PC-9 (cell line): ENCODE results near the gene LRRC1. TPM values are rescaled to one million over a fixed set of nuclear protein-coding genes. Genes with fewer than 3 reads are reported as not detected.

Experiments used
- BruUV-seq: library from RNA; stranded (reverse); fragments of 400-500 nt; replicated peaks from 2 replicates; lab custom pipeline; 2021; lab: Mats Ljungman, UMichigan
- CTCF ChIA-PET: fragments of 300-600 bp; sonication (Branson Sonifier 250); formaldehyde crosslinking; loops from one replicate; lab custom pipeline; 2022; ENCODE audit warnings: antibody characterized with exemption; lab: Charles Lee
- POLR2A ChIA-PET: fragments of 300-600 bp; sonication (Branson Sonifier 250); formaldehyde crosslinking; loops from one replicate; lab custom pipeline; 2022; ENCODE audit warnings: antibody characterized with exemption; ENCODE audit not compliant: unreplicated experiment; lab: Charles Lee
- DNase-seq, 2 experiments: peaks; one replicate each; pipeline versions ENCODE4 v3.0.0 to v3.0.0-alpha.2; 2015 to 2022; ENCODE audit warnings: mixed read lengths in 1 of 2
- H2AFZ ChIP-seq: fragments of 200-600 bp; sonication (generic); 2 replicates; pipeline ENCODE4 v1.8.1; 2017; ENCODE audit warnings: antibody characterized with exemption
- H3F3A ChIP-seq: fragments of 200-600 bp; sonication (generic); 2 replicates; pipeline ENCODE4 v1.8.1; 2017; ENCODE audit warnings: antibody characterized with exemption, mild to moderate bottlenecking, low read depth; ENCODE audit not compliant: insufficient read depth
- H3K27ac ChIP-seq: fragments of 200-600 bp; sonication (generic); 2 replicates; pipeline ENCODE4 v1.6.1; 2016; ENCODE audit warnings: mixed run types
- H3K27me3 ChIP-seq: fragments of 200-600 bp; sonication (generic); 2 replicates; pipeline ENCODE4 v1.6.1; 2016; ENCODE audit warnings: low read depth, mixed run types; ENCODE audit not compliant: insufficient read depth
- H3K36me3 ChIP-seq: fragments of 200-600 bp; sonication (generic); 2 replicates; pipeline ENCODE4 v1.6.1; 2016; ENCODE audit warnings: low read depth, mixed run types
- H3K4me1 ChIP-seq: fragments of 200-600 bp; sonication (generic); replicated peaks from 2 replicates; pipeline ENCODE4 v1.6.1; 2016; ENCODE audit warnings: mixed run types; ENCODE audit not compliant: insufficient read depth
- H3K4me2 ChIP-seq: fragments of 200-600 bp; sonication (generic); 2 replicates; pipeline ENCODE4 v1.6.1; 2017; ENCODE audit warnings: mixed run types
- H3K4me3 ChIP-seq: fragments of 200-600 bp; sonication (generic); 2 replicates; pipeline ENCODE4 v1.6.1; 2016; ENCODE audit warnings: mixed run types
- H3K79me2 ChIP-seq: fragments of 200-600 bp; sonication (generic); 2 replicates; pipeline ENCODE4 v1.6.1; 2017; ENCODE audit warnings: low read depth, mixed run types
- H3K9me2 ChIP-seq: fragments of 200-600 bp; sonication (generic); 2 replicates; pipeline ENCODE4 v1.8.1; 2017; ENCODE audit warnings: mild to moderate bottlenecking; ENCODE audit not compliant: insufficient read depth
- H3K9me3 ChIP-seq: fragments of 200-600 bp; sonication (generic); 2 replicates; pipeline ENCODE4 v1.8.1; 2016; ENCODE audit warnings: low read depth; ENCODE audit not compliant: insufficient read depth
- H4K20me1 ChIP-seq: fragments of 200-600 bp; sonication (generic); 2 replicates; pipeline ENCODE4 v1.8.1; 2017; ENCODE audit not compliant: insufficient read depth
- CTCF ChIP-seq: fragments of 200-600 bp; sonication (generic); conservative IDR thresholded peaks from 2 replicates; pipeline ENCODE4 v1.6.1; 2017; ENCODE audit warnings: mixed run types, antibody characterized with exemption, mild to moderate bottlenecking, moderate library complexity
- EZH2 ChIP-seq: fragments of 200-600 bp; sonication (generic); IDR thresholded peaks from 2 replicates; pipeline ENCODE4 v1.8.0; 2017; ENCODE audit warnings: antibody characterized with exemption, low read depth
- intact Hi-C: fragments of 100-400 bp; cut with micrococcal nuclease; formaldehyde crosslinking; loops from one replicate; pipeline ENCODE4 v1.10.0; 2022; ENCODE audit not compliant: unreplicated experiment
- total RNA-seq: library from RNA; stranded (reverse); gene quantifications from 2 replicates; pipeline ENCODE4 v1.2.3, GENCODE V29; 2021

LRRC1 gene
- total RNA-seq, 1 experiment from 2014 or later: 26.4 TPM

GRCh38 chr6:53857318-53858094, 62.7 kb downstream of the LRRC1 start:
- peaks cover 18% of the 10 kb centered on the region; the same call in 1 of the 2 replicates for H3F3A ChIP-seq
- peaks cover 31% of the 10 kb centered on the region for H3K4me1 ChIP-seq
- TF ChIP-seq EZH2 (no peak), CTCF (no peak)
- H4K20me1 ChIP-seq: no peaks in the 10 kb centered on the region
- no peaks in the 10 kb centered on the region for H3K36me3 ChIP-seq
- ChIA-PET POLR2A (interaction anchor here (0.7 kb wide), 1 partner anchor 498 kb away, joined by 3 read pairs; no protein-coding TSS in a partner anchor), CTCF (no interaction called here)
- no peak overlapping the region for H3K4me2 ChIP-seq
- H3K9me2 ChIP-seq: no peaks in the 10 kb centered on the region
- H2AFZ ChIP-seq: no peak overlapping the region
- H3K9me3 ChIP-seq: no peaks in the 10 kb centered on the region
- intact Hi-C loops: no loop called here
- H3K79me2 ChIP-seq: peaks cover 51% of the 10 kb centered on the region
- no peaks in the 10 kb centered on the region for H3K27me3 ChIP-seq
- BruUV-seq: no TSS peak
- no peak for DNase-seq
- no peak overlapping the region for H3K27ac ChIP-seq
- no peak overlapping the region for H3K4me3 ChIP-seq

- H3K79me2 ChIP-seq: peaks cover 52% of the 10 kb centered on the region
- no peak for DNase-seq
- no peak overlapping the region for H3K27ac ChIP-seq
- ChIA-PET POLR2A (interaction anchor here (0.7 kb wide), 1 partner anchor 499 kb away, joined by 3 read pairs; no protein-coding TSS in a partner anchor), CTCF (no interaction called here)
- intact Hi-C loops: no loop called here
- H3K4me2 ChIP-seq: no peak overlapping the region
- no peak overlapping the region for H3K4me3 ChIP-seq
- H2AFZ ChIP-seq: no peak overlapping the region
- BruUV-seq: no TSS peak
- no peaks in the 10 kb centered on the region for H3K9me3 ChIP-seq
- H3K9me2 ChIP-seq: no peaks in the 10 kb centered on the region
- no peaks in the 10 kb centered on the region for H3K36me3 ChIP-seq
- H3K4me1 ChIP-seq: peaks cover 31% of the 10 kb centered on the region
- peaks cover 18% of the 10 kb centered on the region; the same call in 1 of the 2 replicates for H3F3A ChIP-seq
- no peak for TF ChIP-seq CTCF
- no peak for TF ChIP-seq EZH2
- H4K20me1 ChIP-seq: no peaks in the 10 kb centered on the region
- H3K27me3 ChIP-seq: no peaks in the 10 kb centered on the region
These were observed 63.4 kb downstream of the LRRC1 start for GRCh38 chr6:53858196-53858595.

GRCh38 chr6:53858913-53859312, 64.1 kb downstream of the LRRC1 start:
- Histone ChIP-seq H3F3A (peaks cover 17% of the 10 kb centered on the region; the same call in 1 of the 2 replicates), H3K4me1 (peaks cover 26% of the 10 kb centered on the region), H2AFZ (no peak overlapping the region), H3K4me3 (no peak overlapping the region), H3K79me2 (peaks cover 48% of the 10 kb centered on the region), H3K9me3 (no peaks in the 10 kb centered on the region), H3K4me2 (no peak overlapping the region), H3K27me3 (no peaks in the 10 kb centered on the region), H4K20me1 (no peaks in the 10 kb centered on the region), H3K9me2 (no peaks in the 10 kb centered on the region), H3K36me3 (no peaks in the 10 kb centered on the region), H3K27ac (no peak overlapping the region)
- POLR2A ChIA-PET: no interaction called here
- no TSS peak for BruUV-seq
- intact Hi-C loops: no loop called here
- CTCF ChIA-PET: no interaction called here
- DNase-seq: no peak
- TF ChIP-seq EZH2 (no peak), CTCF (no peak)
